Fibroblast of skin of left biceps (primary cell): ENCODE data around the gene RNU5B-1.

Experiments
- DNase-seq, 2 experiments: peaks; one replicate each; pipeline ENCODE4 v3.0.0-alpha.2; 2013; ENCODE audit warnings: low read depth in 2 of 2

The RNU5B-1 gene

GRCh38 chr15:65328506-65329287 lies 24.2 kb downstream of the RNU5B-1 start:
- no peak for DNase-seq

- no peak for DNase-seq
Measured at GRCh38 chr15:65329288-65329983, 25.0 kb downstream of the RNU5B-1 start.

GRCh38 chr15:65329984-65330735 lies 25.7 kb downstream of the RNU5B-1 start:
- DNase-seq = no peak

GRCh38 chr15:65330934-65331645 lies 26.6 kb downstream of the RNU5B-1 start:
- no peak for DNase-seq

- no peak for DNase-seq
Measured at GRCh38 chr15:65331811-65332210, 27.3 kb downstream of the RNU5B-1 start.

- no peak for DNase-seq
Measured at GRCh38 chr15:65332391-65333147, 28.1 kb downstream of the RNU5B-1 start.

GRCh38 chr15:65333148-65333820 lies 28.8 kb downstream of the RNU5B-1 start:
- DNase-seq = no peak

GRCh38 chr15:65333856-65334255 lies 29.4 kb downstream of the RNU5B-1 start:
- DNase-seq = no peak

GRCh38 chr15:65334586-65335231 lies 30.2 kb downstream of the RNU5B-1 start:
- DNase-seq = no peak

GRCh38 chr15:65335278-65336055 lies 31.0 kb downstream of the RNU5B-1 start:
- no peak for DNase-seq

- DNase-seq = no peak
Measured at GRCh38 chr15:65336493-65337435, 32.3 kb downstream of the RNU5B-1 start.

GRCh38 chr15:65337436-65338070 lies 33.1 kb downstream of the RNU5B-1 start:
- no peak for DNase-seq

- DNase-seq = no peak
Measured at GRCh38 chr15:65338366-65338765, 33.9 kb downstream of the RNU5B-1 start.

GRCh38 chr15:65338823-65339222 lies 34.3 kb downstream of the RNU5B-1 start:
- DNase-seq = no peak

- DNase-seq = no peak
Measured at GRCh38 chr15:65339416-65339815, 34.9 kb downstream of the RNU5B-1 start.

GRCh38 chr15:65339920-65340319 lies 35.4 kb downstream of the RNU5B-1 start:
- DNase-seq = no peak

GRCh38 chr15:65342493-65342892 lies 38.0 kb downstream of the RNU5B-1 start:
- no peak for DNase-seq
